GM21447 (cell line): ENCODE results near the gene DAP.
"Not testable (repeated sequence)": the region's sequence is repeated elsewhere in the genome, so short reads cannot be mapped to it uniquely, and the experiment has no call there.

Source experiments
- ATAC-seq: cut with Tn5 transposase; IDR thresholded peaks from one replicate; pipeline ENCODE4 v1.9.1; 2021; ENCODE audit not compliant: unreplicated experiment

Gene DAP

GRCh38 chr5:10655972-10656830, 104.8 kb downstream of the DAP start:
- ATAC-seq: no peak

DNA sequence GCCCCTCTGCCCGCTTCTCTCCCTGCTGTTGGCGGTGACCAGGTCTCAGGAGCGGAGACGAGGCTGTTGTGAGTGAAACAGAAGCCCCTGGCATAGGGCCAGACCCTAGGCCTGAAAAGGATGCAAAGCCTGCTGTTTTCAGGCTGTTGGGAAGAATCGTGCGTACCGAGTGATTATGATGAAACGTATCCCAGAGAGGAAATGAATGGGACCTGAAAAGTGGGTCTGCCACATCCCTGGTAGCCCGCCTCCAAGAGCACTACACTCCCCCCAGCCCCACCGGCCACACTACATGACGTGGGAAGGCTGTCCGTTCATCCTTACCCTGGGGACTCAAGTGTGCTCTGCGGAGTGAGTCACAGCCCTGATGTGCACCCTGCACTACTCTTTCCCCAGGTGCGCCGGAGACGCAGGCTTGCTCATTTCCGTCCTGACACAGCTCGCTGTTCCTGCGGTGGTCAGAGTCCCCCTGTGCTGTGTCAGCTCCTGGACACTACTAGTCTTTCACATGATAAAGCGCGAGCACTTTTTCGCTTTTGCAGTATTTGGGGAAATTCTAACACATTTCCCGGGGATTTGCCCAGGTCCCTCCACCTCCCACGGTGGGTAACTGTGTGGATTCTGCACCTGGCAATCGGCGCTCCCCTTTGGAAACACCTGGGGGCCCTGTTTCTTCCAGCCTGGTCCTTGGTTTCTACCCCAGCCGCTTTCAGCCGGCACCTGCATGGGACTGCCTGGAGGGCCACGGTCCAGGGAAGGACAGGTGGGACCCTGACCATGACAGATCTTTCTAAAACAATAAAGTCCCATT, 105.7 kb downstream of the DAP start:
- ATAC-seq: no peak

GRCh38 chr5:10654566-10654965, 106.5 kb downstream of the DAP start:
- ATAC-seq: no peak

DNA sequence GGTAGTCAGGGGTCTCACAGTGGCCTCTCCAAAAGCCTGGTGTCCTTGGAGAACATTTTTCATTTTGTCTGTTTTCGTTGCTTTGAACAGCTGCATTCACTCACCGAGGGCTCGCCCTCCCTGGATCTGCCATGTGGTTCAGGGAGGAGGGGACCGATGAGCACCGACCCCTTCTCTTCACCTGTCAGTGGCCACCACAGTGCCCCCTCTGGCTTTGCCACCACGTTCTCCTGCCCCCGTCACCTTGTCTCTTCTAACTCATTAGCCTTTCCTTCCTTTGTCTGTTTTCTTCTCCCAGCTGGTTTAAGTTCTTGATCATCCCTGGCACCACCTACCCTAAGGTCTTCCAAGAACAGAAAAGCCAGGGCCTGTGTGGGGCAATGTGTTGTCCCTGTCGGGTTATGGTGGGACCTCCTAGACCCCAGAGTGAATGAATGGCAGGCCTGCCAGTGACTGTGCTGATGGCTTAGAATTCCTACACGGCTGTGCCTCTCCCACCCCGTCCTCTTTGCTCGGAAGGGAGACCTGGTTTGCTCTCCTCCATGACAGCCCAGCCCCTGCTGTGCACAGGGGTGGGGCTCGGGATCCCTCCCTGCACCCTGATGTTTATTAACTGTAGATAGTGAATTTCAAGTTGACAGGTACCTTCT, 107.2 kb downstream of the DAP start:
- ATAC-seq: no peak

GRCh38 chr5:10653043-10653442, 108.0 kb downstream of the DAP start:
- no peak for ATAC-seq

GRCh38 chr5:10652606-10653005, 108.4 kb downstream of the DAP start:
- ATAC-seq: no peak

- no peak for ATAC-seq
These were observed 108.9 kb downstream of the DAP start for GRCh38 chr5:10652151-10652550.

- no peak for ATAC-seq
These were observed 111.2 kb downstream of the DAP start for GRCh38 chr5:10649666-10650380.

DNA sequence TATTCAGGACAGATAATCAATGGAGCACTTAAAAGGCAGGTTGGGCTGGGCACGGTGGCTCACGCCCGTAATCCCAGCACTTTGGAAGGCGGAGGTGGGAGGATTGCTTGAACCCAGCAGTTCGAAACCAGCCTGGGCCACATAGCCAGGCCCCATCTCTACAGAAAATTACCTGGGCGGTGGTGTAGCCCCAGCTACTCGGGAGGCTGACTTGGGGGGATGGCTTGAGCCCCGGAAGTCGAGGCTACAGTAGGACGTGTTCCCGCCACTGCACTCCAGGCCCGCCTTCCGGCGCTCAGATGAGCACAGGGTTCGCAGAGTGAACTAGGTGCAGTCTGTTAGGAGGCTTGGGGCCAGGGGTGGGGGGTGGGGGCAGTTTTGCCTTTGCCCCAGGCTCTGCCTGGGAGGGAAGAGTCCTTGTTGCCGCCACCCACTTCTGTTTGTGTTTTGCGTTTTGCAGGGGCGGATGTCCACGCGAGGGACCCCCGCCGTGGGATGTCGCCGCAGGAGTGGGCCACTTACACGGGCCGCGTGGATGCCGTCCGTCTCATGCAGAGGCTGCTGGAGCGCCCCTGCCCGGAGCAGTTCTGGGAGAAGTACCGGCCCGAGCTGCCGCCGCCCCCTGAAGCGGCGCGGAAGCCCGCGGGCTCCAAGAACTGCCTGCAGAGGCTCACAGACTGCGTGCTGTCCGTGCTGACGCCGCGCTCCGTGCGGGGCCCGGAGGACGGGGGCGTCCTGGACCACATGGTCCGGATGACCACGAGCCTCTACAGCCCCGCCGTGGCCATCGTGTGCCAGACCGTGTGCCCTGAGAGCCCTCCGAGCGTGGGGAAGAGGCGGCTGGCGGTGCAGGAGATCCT, 112.0 kb downstream of the DAP start:
- ATAC-seq: no peak

- ATAC-seq: no peak
These were observed 113.4 kb downstream of the DAP start for GRCh38 chr5:10647640-10648039.

GRCh38 chr5:10645671-10646070, 115.4 kb downstream of the DAP start:
- ATAC-seq: no peak

DNA sequence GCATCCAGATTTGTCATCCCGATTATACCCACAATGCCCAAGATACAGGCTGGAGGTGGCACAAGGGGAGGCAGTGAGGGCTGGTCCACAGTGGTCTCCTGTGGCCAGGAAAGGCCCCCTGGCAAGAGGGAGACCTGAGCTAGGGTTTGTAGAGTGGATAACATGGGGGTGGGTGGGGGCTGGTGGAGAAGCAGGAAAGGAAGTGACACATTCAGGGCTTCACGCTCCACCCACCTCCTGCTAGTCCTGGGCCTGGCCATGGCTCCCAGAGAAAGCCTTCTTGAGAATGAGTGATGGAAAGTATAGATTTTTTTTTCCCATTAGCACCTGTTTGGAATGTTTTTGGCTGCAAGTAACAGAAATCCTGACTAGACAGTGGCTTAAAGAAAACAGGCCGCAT, 115.9 kb downstream of the DAP start:
- no peak for ATAC-seq

DNA sequence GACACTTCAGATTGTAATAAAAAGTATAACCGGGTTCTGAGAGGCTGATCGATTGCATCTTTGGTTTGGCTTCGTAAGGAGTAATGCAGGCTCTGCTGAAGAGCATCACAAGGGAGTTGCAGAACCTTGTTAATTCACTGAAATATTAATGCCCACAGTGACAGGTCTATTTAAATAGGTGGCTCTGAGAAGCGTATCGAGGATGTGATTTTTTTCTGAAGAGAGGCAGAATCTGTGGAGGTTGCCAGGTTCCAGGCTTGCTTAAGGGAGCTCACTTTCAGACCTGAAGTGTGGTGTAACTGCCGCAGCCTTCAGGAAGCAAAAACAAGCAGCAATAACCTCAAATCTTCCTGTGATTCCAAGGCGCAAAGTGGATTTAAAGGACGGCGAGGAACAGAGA, 116.8 kb downstream of the DAP start:
- ATAC-seq: no peak

DNA sequence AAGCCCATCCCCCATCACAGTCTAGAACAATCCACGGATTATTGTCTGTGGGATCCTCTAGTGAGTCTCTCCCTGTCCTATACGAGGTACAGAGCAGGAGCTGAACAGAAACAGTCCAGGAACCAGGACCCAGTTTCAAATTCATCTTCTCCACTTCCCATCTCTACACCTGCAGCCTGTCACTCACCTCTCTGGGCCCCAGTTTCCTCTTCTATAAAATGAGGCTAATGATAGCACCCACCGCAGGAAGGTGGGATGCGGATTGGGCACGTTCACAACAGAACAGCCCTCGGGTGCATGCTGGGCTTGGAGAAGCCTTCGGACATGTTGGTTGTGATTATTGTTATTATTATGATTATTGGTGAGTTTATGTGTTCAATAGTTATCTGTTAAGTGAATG, 118.7 kb downstream of the DAP start:
- ATAC-seq: no peak

DNA sequence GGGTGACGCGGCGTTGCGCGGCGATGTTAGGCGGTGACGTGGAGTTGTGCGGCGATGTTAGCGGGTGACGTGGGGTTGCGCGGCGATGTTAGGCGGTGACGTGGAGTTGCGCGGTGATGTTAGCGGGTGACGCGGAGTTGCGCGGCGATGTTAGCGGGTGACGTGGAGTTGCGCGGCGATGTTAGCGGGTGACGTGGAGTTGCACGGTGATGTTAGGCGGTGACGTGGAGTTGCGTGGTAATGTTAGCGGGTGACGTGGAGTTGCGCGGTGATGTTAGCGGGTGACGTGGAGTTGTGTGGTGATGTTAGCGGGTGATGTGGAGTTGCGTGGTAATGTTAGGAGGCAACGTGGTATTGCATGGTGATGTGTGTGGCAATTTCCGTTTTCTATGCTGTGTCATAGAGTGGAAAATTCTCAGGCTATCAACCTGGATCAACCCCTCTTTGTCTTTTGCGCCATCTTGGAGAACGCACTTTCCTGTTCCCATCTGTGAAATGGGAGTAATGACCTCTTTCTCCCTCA, 121.1 kb downstream of the DAP start:
- ATAC-seq: no peak

GRCh38 chr5:10638723-10639122, 122.3 kb downstream of the DAP start:
- ATAC-seq: not testable (repeated sequence)

DNA sequence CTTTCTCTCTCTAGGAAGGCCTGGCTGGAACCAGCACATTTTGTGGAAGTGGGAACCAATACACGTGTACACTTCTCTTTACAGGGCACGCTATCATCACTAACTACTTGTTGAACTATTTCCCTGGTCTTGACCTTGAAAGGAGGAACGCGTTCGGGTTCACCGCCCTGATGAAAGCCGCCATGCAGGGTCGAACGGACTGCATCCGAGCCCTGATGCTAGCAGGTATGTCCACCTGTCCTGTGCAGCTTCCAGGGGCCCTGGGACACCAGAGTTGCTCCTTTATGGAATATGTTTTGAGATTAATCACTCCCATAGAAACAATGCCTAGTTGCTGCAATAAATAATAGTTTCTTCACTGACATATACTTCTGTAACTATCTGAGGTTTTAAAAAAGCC, 123.1 kb downstream of the DAP start:
- no peak for ATAC-seq

DNA sequence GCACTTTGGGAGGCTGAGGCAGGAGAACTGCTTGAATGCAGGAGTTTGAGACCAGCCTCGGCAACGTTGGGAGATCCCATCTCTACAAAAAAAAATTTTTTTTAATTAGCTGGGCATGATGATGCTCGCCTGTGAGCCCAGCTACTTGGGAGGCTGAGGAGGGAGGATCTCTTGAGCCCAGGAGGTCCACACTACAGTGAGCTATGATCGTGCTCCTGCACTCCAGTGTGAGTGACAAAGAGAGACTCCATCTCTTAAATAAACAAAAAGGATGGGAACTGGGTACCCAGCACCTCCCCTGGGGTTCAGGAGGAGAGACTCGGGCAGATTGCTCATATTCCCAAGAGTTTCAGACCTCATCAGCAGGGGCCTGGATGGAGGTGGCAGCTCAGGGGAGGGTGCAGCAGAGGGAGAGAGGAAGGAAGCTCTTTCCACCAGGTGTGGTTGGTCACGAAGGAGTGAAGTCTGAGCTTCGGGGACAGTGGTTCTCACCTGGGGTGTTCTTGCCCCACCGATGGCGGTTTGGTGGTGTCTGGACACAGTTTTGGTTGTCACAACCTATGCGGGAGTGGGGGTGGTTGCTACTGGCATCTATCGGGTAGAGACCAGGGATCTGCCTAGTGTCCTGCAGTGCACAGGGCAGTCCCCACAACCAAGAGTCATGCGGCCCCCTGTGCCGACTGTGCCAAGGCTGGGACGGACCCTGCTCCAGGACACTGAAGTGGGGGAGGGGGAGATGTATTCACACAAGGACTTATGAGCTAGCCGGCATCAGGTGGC, 124.5 kb downstream of the DAP start:
- no peak for ATAC-seq

- ATAC-seq: no peak
These were observed 125.1 kb downstream of the DAP start for GRCh38 chr5:10635867-10636350.
